GM21390 (cell line): ENCODE measurements around the gene S100A1.

Experiments used
- ATAC-seq: cut with Tn5 transposase; IDR thresholded peaks from one replicate; pipeline ENCODE4 v1.9.1; 2021; ENCODE audit not compliant: unreplicated experiment

Gene S100A1

DNA sequence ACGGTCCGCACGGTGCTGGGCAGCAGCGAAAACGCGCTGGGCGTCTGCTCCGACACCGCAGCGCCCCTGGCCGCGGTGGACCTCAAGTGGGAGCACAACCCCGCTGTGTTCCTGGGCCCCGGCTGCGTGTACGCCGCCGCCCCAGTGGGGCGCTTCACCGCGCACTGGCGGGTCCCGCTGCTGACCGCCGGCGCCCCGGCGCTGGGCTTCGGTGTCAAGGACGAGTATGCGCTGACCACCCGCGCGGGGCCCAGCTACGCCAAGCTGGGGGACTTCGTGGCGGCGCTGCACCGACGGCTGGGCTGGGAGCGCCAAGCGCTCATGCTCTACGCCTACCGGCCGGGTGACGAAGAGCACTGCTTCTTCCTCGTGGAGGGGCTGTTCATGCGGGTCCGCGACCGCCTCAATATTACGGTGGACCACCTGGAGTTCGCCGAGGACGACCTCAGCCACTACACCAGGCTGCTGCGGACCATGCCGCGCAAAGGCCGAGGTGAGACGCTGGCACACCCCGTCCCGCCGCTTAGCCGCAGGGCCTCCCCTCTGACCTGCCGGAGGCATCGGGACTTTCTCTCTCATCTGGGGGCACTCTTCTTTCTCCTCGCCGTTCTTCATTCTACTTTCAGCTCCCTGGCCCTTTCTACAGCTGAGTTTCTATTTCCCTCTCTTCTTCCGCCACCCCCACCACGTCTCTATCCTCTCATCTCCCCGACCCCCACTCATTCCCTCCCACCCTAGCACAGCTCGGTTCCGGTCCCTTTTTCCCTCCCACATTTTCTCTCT lies 51.3 kb downstream of the S100A1 start:
- no peak for ATAC-seq

DNA sequence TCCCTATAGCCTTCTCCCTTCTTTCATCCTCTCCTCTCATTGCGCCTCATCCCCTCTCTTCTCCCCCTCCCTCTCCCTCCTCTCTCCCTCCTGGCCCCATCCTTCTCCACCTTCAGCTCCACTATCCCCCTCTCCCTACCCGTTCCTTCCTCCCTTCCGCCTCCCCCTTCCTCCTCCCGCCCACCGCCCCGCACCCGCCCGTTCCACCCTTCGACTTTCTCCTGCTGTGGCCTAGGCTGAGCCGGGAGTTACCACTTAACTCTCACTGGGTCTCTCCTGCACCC lies 51.8 kb downstream of the S100A1 start:
- no peak for ATAC-seq
